ENCODE results near the gene HIP1R. TPM values are rescaled to one million over a fixed set of nuclear protein-coding genes. Genes with fewer than 3 reads are reported as not detected.
A peak's percentile ranks its signal among the peaks of the same experiment; 100 is the strongest.

HIP1R gene
- total RNA-seq, 4 donors from 2014 or later = 50.2 to 92.7 (median 56.2) TPM

DNA sequence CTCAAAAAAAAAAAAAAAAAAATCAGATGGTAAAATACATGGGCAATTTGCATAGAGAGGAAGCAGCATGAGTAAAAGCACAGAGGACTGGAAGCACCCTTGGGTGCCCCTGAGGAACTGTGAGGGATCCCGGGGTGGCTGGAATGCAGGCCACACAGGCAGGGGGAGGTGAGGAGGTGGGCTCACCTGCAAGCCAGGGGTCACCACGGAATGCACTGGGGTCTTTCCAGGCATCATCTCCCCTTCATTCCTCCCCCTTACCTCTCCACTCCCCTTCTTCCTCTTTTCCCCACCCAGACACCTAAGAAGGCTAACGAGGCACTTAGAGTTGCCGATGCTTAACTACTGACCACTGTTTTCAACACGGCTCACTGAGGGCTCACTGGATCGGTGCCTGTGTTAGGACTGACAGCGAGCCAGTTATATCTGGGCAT is 14.4 kb upstream of the HIP1R start:
- no peaks in the 10 kb centered on the region for H3K27me3 ChIP-seq
- no peaks in the 10 kb centered on the region for H3K9me3 ChIP-seq
- no peak overlapping the region for H3K27ac ChIP-seq
- DNase-seq = peak; percentile 30 to 50
- intact Hi-C loops (cut with DNase I) = no loop called here
- H3K36me3 ChIP-seq = no peaks in the 10 kb centered on the region
- 35 to 38% methylated on average over 7 of the region's 7 CpGs for WGBS, 2 donors
- TF ChIP-seq POLR2A (IDR thresholded peaks at IDR 0.05) (no peak), CTCF (IDR thresholded peaks at IDR 0.05) (no peak)
- H3K4me1 ChIP-seq = no peaks in the 10 kb centered on the region
- H3K4me3 ChIP-seq (replicated peaks in 1 of 3) = no peak overlapping the region

DNA sequence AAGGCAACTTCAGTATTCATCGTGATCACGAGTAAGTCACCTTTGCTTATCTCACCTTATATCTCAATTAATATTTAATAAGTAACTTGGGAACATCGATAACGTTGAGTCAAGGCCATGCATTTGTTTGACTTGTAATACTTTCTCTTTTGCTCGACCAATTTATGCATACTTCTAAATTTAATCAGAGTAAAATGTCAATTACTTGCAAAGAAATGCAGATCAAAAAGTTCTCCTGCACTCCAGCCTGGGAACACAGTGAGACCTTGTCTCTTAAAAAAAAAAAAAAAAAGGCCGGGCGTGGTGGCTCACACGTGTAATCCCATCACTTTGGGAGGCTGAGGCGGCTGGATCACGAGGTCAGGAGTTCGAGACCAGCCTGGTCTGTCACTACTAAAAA is 11.8 kb upstream of the HIP1R start:
- Histone ChIP-seq H3K4me1 (no peaks in the 10 kb centered on the region), H3K9me3 (no peaks in the 10 kb centered on the region), H3K36me3 (no peaks in the 10 kb centered on the region), H3K27me3 (no peaks in the 10 kb centered on the region), H3K27ac (no peak overlapping the region), H3K4me3 (replicated peaks in 1 of 3) (no peak overlapping the region)
- no peak for DNase-seq
- TF ChIP-seq POLR2A (IDR thresholded peaks at IDR 0.05) = no peak
- no peak for TF ChIP-seq CTCF (IDR thresholded peaks at IDR 0.05)
- intact Hi-C loops (cut with DNase I) = no loop called here
- WGBS, 2 donors = 85 to 89% methylated on average over 11 of the region's 11 CpGs

DNA sequence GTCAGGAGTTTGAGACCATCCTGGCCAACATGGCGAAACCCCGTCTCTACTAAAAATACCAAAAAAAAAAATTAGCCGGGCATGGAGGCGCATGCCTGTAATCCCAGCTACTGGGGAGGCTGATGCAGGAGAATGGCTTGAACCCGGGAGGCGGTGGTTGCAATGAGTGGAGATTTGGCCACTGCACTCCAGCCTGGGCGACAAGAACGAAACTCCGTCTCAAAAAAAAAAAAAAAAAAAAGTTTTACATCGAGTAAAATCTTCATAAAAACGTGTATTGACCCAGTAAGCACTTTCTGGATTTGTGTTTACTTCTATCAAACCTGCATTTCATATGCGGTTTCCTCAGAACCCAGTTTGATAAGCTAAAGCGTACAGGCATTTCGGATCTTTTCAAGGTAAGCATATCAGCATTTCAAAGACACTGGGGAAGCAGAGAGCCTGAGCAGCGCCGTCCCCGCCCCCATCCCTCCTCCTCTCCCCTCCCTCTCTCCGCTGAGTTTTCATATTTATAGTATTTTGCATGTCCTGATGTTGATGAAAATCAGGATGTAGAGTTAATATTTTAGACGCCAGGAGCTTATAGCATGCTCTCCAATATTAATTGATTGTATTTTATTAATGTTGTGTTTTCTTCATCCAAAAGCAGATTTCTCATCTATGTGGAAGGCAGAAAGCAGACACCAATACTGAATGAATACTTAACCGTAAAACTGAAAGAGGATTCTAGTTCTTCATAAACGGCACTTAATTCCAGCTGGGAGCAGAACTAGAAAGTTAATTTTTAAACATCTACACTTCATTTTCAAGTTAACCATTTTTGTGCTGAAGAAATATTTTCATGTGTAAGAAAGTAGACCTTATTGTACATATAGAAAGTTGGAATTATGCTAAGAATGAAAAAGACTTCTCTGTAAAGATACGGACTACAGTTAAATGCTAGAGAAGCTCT is 9.2 kb upstream of the HIP1R start:
- peak; percentile 29 for DNase-seq
- no peak overlapping the region for H3K27ac ChIP-seq
- H3K27me3 ChIP-seq = no peaks in the 10 kb centered on the region
- no peak for TF ChIP-seq POLR2A (IDR thresholded peaks at IDR 0.05)
- no peak for TF ChIP-seq CTCF (IDR thresholded peaks at IDR 0.05)
- H3K36me3 ChIP-seq = no peaks in the 10 kb centered on the region
- WGBS, 2 donors = 26 to 28% methylated on average over 22 of the region's 22 CpGs
- intact Hi-C loops (cut with DNase I) = no loop called here
- peak overlapping the region in 1 of 3 donors; percentile 7 for H3K4me3 ChIP-seq (replicated peaks in 1 of 3)
- H3K4me1 ChIP-seq = no peaks in the 10 kb centered on the region
- no peaks in the 10 kb centered on the region for H3K9me3 ChIP-seq

DNA sequence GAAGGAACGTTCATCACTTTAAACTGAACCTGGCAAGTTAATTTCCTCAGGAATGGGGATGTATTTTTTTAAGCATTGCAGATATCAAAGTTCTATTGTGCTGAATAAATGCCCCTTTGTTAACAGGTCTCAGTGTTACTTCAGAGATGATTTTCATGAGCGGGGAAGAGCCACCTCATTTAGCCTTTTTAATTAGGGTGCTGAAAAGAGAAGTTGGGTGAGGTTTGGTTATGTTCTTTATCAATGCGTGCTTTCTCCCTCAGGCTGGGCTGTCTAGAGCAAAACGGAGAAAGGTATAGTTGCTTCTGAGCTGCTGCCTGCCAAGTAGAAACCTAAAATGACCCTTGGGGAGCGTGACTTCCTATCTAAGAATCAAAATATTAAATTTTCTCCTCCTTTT is 8.0 kb upstream of the HIP1R start:
- no peaks in the 10 kb centered on the region for H3K36me3 ChIP-seq
- H3K4me3 ChIP-seq (replicated peaks in 1 of 3) = no peak overlapping the region
- no peaks in the 10 kb centered on the region for H3K27me3 ChIP-seq
- no peaks in the 10 kb centered on the region for H3K9me3 ChIP-seq
- 60 to 62% methylated on average over 5 of the region's 5 CpGs for WGBS, 2 donors
- intact Hi-C loops (cut with DNase I) = no loop called here
- DNase-seq = no peak
- no peak overlapping the region for H3K27ac ChIP-seq
- TF ChIP-seq POLR2A (IDR thresholded peaks at IDR 0.05) = no peak
- no peak for TF ChIP-seq CTCF (IDR thresholded peaks at IDR 0.05)
- no peaks in the 10 kb centered on the region for H3K4me1 ChIP-seq

- 74 to 79% methylated on average over 7 of the region's 7 CpGs for WGBS, 2 donors
- Histone ChIP-seq H3K27me3 (no peaks in the 10 kb centered on the region), H3K4me1 (peaks cover 5% of the 10 kb centered on the region in 2 donors), H3K27ac (no peak overlapping the region), H3K9me3 (no peaks in the 10 kb centered on the region), H3K36me3 (no peaks in the 10 kb centered on the region), H3K4me3 (replicated peaks in 1 of 3) (no peak overlapping the region)
- TF ChIP-seq CTCF (IDR thresholded peaks at IDR 0.05) = no peak
- TF ChIP-seq POLR2A (IDR thresholded peaks at IDR 0.05) = no peak
- DNase-seq = no peak
- intact Hi-C loops (cut with DNase I) = no loop called here
These were observed 4.6 kb upstream of the HIP1R start for GRCh38 chr12:122830517-122831214.

Data from thyroid gland (tissue), 4 donors.